RKO (cell line): ENCODE data around the gene PFDN1.

ENCODE experiments used
- DNase-seq: peaks from one replicate; pipeline ENCODE4 v3.0.0-alpha.2; 2016; ENCODE audit warnings: low spot score

Gene PFDN1

GRCh38 chr5:140239461-140239860 is 63.4 kb downstream of the PFDN1 start:
- no peak for DNase-seq

GRCh38 chr5:140238756-140239155 is 64.1 kb downstream of the PFDN1 start:
- DNase-seq: no peak

- DNase-seq: no peak
These were observed 65.9 kb downstream of the PFDN1 start for GRCh38 chr5:140236891-140237598.

GRCh38 chr5:140235791-140236551 is 66.9 kb downstream of the PFDN1 start:
- DNase-seq: no peak

GRCh38 chr5:140234377-140234989 is 68.4 kb downstream of the PFDN1 start:
- DNase-seq: no peak

- DNase-seq: no peak
These were observed 70.2 kb downstream of the PFDN1 start for GRCh38 chr5:140232731-140233130.

GRCh38 chr5:140230373-140230772 is 72.5 kb downstream of the PFDN1 start:
- DNase-seq: no peak

- DNase-seq: no peak
These were observed 74.5 kb downstream of the PFDN1 start for GRCh38 chr5:140228364-140228837.

- no peak for DNase-seq
These were observed 75.9 kb downstream of the PFDN1 start for GRCh38 chr5:140227046-140227445.

- DNase-seq: no peak
These were observed 77.5 kb downstream of the PFDN1 start for GRCh38 chr5:140225396-140225795.

- no peak for DNase-seq
These were observed 78.2 kb downstream of the PFDN1 start for GRCh38 chr5:140224658-140225057.

- DNase-seq: no peak
These were observed 79.3 kb downstream of the PFDN1 start for GRCh38 chr5:140223567-140223966.

GRCh38 chr5:140222416-140222815 is 80.5 kb downstream of the PFDN1 start:
- no peak for DNase-seq

- peak; percentile 86 for DNase-seq
These were observed 81.1 kb downstream of the PFDN1 start for GRCh38 chr5:140221697-140222223.

- DNase-seq: no peak
These were observed 82.2 kb downstream of the PFDN1 start for GRCh38 chr5:140220698-140221064.

GRCh38 chr5:140220032-140220697 is 82.7 kb downstream of the PFDN1 start:
- no peak for DNase-seq

GRCh38 chr5:140219068-140219991 is 83.6 kb downstream of the PFDN1 start:
- no peak for DNase-seq

- no peak for DNase-seq
These were observed 85.4 kb downstream of the PFDN1 start for GRCh38 chr5:140217299-140218026.

GRCh38 chr5:140216478-140217074 is 86.3 kb downstream of the PFDN1 start:
- no peak for DNase-seq

GRCh38 chr5:140215276-140215675 is 87.6 kb downstream of the PFDN1 start:
- no peak for DNase-seq
